OCI-LY1 (cell line): Measurements from ENCODE around the gene OR9A2.

Experiments used
- CTCF ChIP-seq: fragments of 200-600 bp; sonication (generic), shearing (Covaris generic); IDR thresholded peaks from 2 replicates; pipeline ENCODE4 v1.5.1; 2017; ENCODE audit warnings: mild to moderate bottlenecking, antibody characterized with exemption, low read length, moderate library complexity, mixed read lengths
- EZH2 ChIP-seq: fragments of 200-600 bp; sonication (generic), shearing (Covaris generic); IDR thresholded peaks from 2 replicates; pipeline ENCODE4 v1.8.0; 2017; ENCODE audit warnings: borderline replicate concordance, mixed run types, mild to moderate bottlenecking, antibody characterized with exemption, low read length, moderate library complexity, mixed read lengths

GRCh38 chr7:142998966-142999365, 28.0 kb downstream of the OR9A2 start:
- TF ChIP-seq CTCF (no peak), EZH2 (no peak)
